ENCODE results near the gene RAPGEF4. TPM values are rescaled to one million over a fixed set of nuclear protein-coding genes. Genes with fewer than 3 reads are reported as not detected.

RAPGEF4 gene
- total RNA-seq (0.22 TPM in 1 of 2 replicates, not detected in the other), polyA plus RNA-seq (0.30 and 0.99 TPM in 2 replicates), polyA minus RNA-seq (0.86 and 1.1 TPM in 2 replicates)
- 0.37 TPM for total RNA-seq (2013)

DNA sequence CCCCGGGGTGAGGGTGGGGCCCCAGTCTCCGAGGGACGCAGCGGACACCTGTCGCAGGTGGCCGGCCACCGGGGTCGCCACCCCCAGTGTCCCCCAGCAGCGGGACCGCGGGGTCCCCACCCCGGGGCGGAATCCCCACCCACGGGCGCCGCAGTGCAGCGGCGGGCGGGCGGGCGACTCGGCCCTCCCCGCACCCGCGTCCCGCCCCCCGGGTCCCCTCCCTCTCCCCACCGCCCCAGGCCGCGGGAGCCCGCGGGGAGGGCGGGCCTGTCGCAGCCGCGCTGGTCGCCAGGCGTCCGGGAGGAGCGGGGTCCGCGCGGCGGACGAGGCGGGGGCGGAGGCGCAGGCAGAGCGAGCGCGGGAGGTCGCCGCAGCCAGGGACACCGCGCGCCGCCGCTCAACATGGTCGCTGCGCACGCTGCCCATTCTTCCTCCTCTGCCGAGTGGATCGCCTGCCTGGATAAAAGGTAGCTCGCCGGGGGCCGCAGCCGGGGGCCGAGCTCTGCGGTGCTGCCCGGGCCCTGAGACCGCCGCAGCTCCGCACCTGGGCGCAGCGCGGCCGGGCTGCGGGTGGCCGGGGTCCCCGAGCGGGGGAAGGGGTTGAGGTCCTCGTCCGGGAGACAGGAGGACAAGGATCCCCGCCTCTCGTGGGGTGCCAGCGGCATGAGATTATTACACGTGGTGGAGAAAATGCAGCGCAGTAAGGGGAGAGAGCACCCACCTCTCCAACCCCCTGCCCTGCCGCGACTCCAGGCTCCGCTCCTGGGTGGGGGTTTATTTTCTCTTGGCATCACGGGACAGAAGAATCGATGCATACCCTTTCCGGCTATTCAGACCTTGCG, at the start of gene RAPGEF4:
Gene RAPGEF4 (plus strand): TSS at position 264 of the 842 bp plus-strand sequence. CDS start 139 bp downstream, at position 403.
- H3K4me1 ChIP-seq (ENCODE audit: control insufficient read depth in 2 of 2, insufficient read depth in 2 of 2, low read length in 2 of 2) = peaks cover 6 to 8% of the 10 kb centered on the region in 2 donors
- ATAC-seq (ENCODE audit: low read depth) (no peak), DNase-seq (no peak)
- H3K9me3 ChIP-seq (ENCODE audit: control extremely low read depth in 1 of 3, control insufficient read depth in 2 of 3, insufficient read depth in 1 of 3, low read length in 2 of 3) = no peaks in the 10 kb centered on the region
- peaks cover 56% of the 10 kb centered on the region for H3K27me3 Mint-ChIP-seq
- peak within 1 kb of the TSS; percentile 43 for H3K4me3 Mint-ChIP-seq
- no peaks in the 10 kb centered on the region for H3K36me3 ChIP-seq (replicated peaks in 1 of 2; ENCODE audit: control extremely low read depth in 1 of 2, control insufficient read depth in 1 of 2, extremely low read depth in 1 of 2, insufficient read depth in 2 of 2, low read length in 1 of 2)
- no peak within 1 kb of the TSS for H3K27ac Mint-ChIP-seq
- H3K9ac ChIP-seq (ENCODE audit: low read length) = no peak within 1 kb of the TSS
- H2AFZ ChIP-seq (ENCODE audit: insufficient read depth, low read depth, low read length, poor library complexity, severe bottlenecking) = no peak within 1 kb of the TSS
- peak within 1 kb of the TSS; percentile 49 for H3K4me2 ChIP-seq (replicated peaks; ENCODE audit: low read depth, low read length, poor library complexity, severe bottlenecking)
- TF ChIP-seq, protein P1, sequence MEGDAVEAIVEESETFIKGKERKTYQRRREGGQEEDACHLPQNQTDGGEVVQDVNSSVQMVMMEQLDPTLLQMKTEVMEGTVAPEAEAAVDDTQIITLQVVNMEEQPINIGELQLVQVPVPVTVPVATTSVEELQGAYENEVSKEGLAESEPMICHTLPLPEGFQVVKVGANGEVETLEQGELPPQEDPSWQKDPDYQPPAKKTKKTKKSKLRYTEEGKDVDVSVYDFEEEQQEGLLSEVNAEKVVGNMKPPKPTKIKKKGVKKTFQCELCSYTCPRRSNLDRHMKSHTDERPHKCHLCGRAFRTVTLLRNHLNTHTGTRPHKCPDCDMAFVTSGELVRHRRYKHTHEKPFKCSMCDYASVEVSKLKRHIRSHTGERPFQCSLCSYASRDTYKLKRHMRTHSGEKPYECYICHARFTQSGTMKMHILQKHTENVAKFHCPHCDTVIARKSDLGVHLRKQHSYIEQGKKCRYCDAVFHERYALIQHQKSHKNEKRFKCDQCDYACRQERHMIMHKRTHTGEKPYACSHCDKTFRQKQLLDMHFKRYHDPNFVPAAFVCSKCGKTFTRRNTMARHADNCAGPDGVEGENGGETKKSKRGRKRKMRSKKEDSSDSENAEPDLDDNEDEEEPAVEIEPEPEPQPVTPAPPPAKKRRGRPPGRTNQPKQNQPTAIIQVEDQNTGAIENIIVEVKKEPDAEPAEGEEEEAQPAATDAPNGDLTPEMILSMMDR (IDR thresholded peaks at IDR 0.05) = no peak
- no peak for TF ChIP-seq EZH2 (IDR thresholded peaks at IDR 0.05; ENCODE audit: borderline replicate concordance, insufficient read depth, low read depth, low read length, poor library complexity, severe bottlenecking)
- ChIA-PET CTCF (no interaction called here), POLR2A (no interaction called here)
- no peak within 1 kb of the TSS for H3K4me3 ChIP-seq (ENCODE audit: control extremely low read depth in 1 of 5, extremely low read depth in 1 of 5, insufficient read depth in 1 of 5, low read depth in 2 of 5, low read length in 4 of 5)
- no peak within 1 kb of the TSS for H3K27ac ChIP-seq (ENCODE audit: low read length in 2 of 2)
- no peaks in the 10 kb centered on the region for H3K79me2 ChIP-seq (ENCODE audit: control insufficient read depth, insufficient read depth, low read length)
- H3K9me3 Mint-ChIP-seq (ENCODE audit: insufficient read depth) = no peaks in the 10 kb centered on the region
- peaks cover 0 to 36% (median 24%) of the 10 kb centered on the region in 4 experiments for H3K27me3 ChIP-seq (replicated peaks in 1 of 4; ENCODE audit: control extremely low read depth in 1 of 4, control insufficient read depth in 3 of 4, insufficient read depth in 4 of 4, low read length in 3 of 4)
- intact Hi-C loops (cut with micrococcal nuclease) = no loop called here
- WGBS (ENCODE audit: insufficient coverage) = 3% methylated on average over 75 of the region's 95 CpGs
- H3K4me1 Mint-ChIP-seq = peaks cover 13% of the 10 kb centered on the region
- no peaks in the 10 kb centered on the region for H4K20me1 ChIP-seq (ENCODE audit: control insufficient read depth, insufficient read depth, low read length, poor library complexity, severe bottlenecking)

DNA sequence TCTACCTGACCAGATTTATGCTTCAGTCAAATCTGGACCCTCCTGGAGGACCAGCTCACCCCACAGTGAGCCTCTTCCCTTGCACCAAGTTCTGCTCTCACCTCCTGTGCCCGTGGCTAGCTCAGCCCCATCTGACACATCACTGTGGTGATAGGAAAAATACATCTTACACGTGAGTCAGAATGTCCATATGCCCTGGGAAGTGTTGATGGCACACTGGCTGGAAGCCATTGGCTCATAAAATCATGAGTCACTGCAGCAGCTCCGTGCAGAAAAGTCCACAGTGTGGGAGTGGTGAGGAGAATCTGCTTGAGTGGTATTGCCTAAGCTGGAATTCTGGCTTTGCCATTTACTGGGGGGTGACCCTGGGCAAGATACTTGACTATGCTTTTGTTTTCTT, 42.6 kb upstream of the RAPGEF4 start:
- CTCF ChIA-PET = no interaction called here
- DNase-seq = no peak
- H3K9me3 ChIP-seq (ENCODE audit: control extremely low read depth in 1 of 3, control insufficient read depth in 2 of 3, insufficient read depth in 1 of 3, low read length in 2 of 3) = peaks cover 0 to 5% (median 0%) of the 10 kb centered on the region in 3 donors
- TF ChIP-seq, protein P1 (IDR thresholded peaks at IDR 0.05) = no peak
- no peak for TF ChIP-seq EZH2 (IDR thresholded peaks at IDR 0.05; ENCODE audit: borderline replicate concordance, insufficient read depth, low read depth, low read length, poor library complexity, severe bottlenecking)
- intact Hi-C loops (cut with micrococcal nuclease) = no loop called here
- no peaks in the 10 kb centered on the region for H4K20me1 ChIP-seq (ENCODE audit: control insufficient read depth, insufficient read depth, low read length, poor library complexity, severe bottlenecking)
- H3K27ac Mint-ChIP-seq = no peak overlapping the region
- no peak overlapping the region for H3K4me3 ChIP-seq (ENCODE audit: control extremely low read depth in 1 of 5, extremely low read depth in 1 of 5, insufficient read depth in 1 of 5, low read depth in 2 of 5, low read length in 4 of 5)
- no peaks in the 10 kb centered on the region for H3K36me3 ChIP-seq (replicated peaks in 1 of 2; ENCODE audit: control extremely low read depth in 1 of 2, control insufficient read depth in 1 of 2, extremely low read depth in 1 of 2, insufficient read depth in 2 of 2, low read length in 1 of 2)
- no peaks in the 10 kb centered on the region for H3K4me1 ChIP-seq (ENCODE audit: control insufficient read depth in 2 of 2, insufficient read depth in 2 of 2, low read length in 2 of 2)
- POLR2A ChIA-PET = no interaction called here
- H3K4me1 Mint-ChIP-seq = no peaks in the 10 kb centered on the region
- no peak overlapping the region for H3K4me3 Mint-ChIP-seq
- H3K79me2 ChIP-seq (ENCODE audit: control insufficient read depth, insufficient read depth, low read length) = no peaks in the 10 kb centered on the region
- H3K4me2 ChIP-seq (replicated peaks; ENCODE audit: low read depth, low read length, poor library complexity, severe bottlenecking) = no peak overlapping the region
- H3K27me3 Mint-ChIP-seq = peaks cover 15% of the 10 kb centered on the region
- ATAC-seq (ENCODE audit: low read depth) = no peak
- 5% methylated on average over 2 of the region's 3 CpGs for WGBS (ENCODE audit: insufficient coverage)
- H3K9ac ChIP-seq (ENCODE audit: low read length) = no peak overlapping the region
- peaks cover 0 to 9% (median 0%) of the 10 kb centered on the region in 4 experiments for H3K27me3 ChIP-seq (replicated peaks in 1 of 4; ENCODE audit: control extremely low read depth in 1 of 4, control insufficient read depth in 3 of 4, insufficient read depth in 4 of 4, low read length in 3 of 4)
- H3K9me3 Mint-ChIP-seq (ENCODE audit: insufficient read depth) = no peaks in the 10 kb centered on the region
- H2AFZ ChIP-seq (ENCODE audit: insufficient read depth, low read depth, low read length, poor library complexity, severe bottlenecking) = no peak overlapping the region
- no peak overlapping the region for H3K27ac ChIP-seq (ENCODE audit: low read length in 2 of 2)

All from B cell (primary cell).